Measurements from ENCODE around the gene EIF4A3. TPM values are rescaled to one million over a fixed set of nuclear protein-coding genes. Genes with fewer than 3 reads are reported as not detected.

The EIF4A3 gene
- total RNA-seq, 1 donor from 2014 or later = 104 TPM

- Mint-ChIP-seq H3K4me1 (ENCODE audit: unreplicated experiment) (peaks cover 5% of the 10 kb centered on the region), H3K4me3 (no peak overlapping the region), H3K9me3 (peaks cover 7% of the 10 kb centered on the region), H3K27ac (no peak overlapping the region), H3K36me3 (no peaks in the 10 kb centered on the region), H3K27me3 (no peaks in the 10 kb centered on the region)
- no peak for DNase-seq (ENCODE audit: extremely low spot score, unreplicated experiment)
- TF ChIP-seq CTCF (conservative IDR thresholded peaks at IDR 0.05) = no peak
Measured at GRCh38 chr17:80118601-80119270, 28.2 kb downstream of the EIF4A3 start.

GRCh38 chr17:80117491-80118401 lies 29.2 kb downstream of the EIF4A3 start:
- Mint-ChIP-seq H3K36me3 (no peaks in the 10 kb centered on the region), H3K9me3 (peaks cover 7% of the 10 kb centered on the region), H3K27ac (no peak overlapping the region), H3K4me1 (ENCODE audit: unreplicated experiment) (peaks cover 5% of the 10 kb centered on the region), H3K27me3 (no peaks in the 10 kb centered on the region), H3K4me3 (no peak overlapping the region)
- TF ChIP-seq CTCF (conservative IDR thresholded peaks at IDR 0.05) = no peak
- DNase-seq (ENCODE audit: extremely low spot score, unreplicated experiment) = no peak

GRCh38 chr17:80116921-80117380 lies 30.0 kb downstream of the EIF4A3 start:
- no peak for DNase-seq (ENCODE audit: extremely low spot score, unreplicated experiment)
- no peak for TF ChIP-seq CTCF (conservative IDR thresholded peaks at IDR 0.05)
- Mint-ChIP-seq H3K36me3 (no peaks in the 10 kb centered on the region), H3K4me3 (no peak overlapping the region), H3K4me1 (ENCODE audit: unreplicated experiment) (peaks cover 5% of the 10 kb centered on the region), H3K27me3 (no peaks in the 10 kb centered on the region), H3K9me3 (peaks cover 7% of the 10 kb centered on the region), H3K27ac (no peak overlapping the region)

GRCh38 chr17:80116276-80116920 lies 30.5 kb downstream of the EIF4A3 start:
- no peak for TF ChIP-seq CTCF (conservative IDR thresholded peaks at IDR 0.05)
- Mint-ChIP-seq H3K9me3 (peaks cover 7% of the 10 kb centered on the region), H3K4me3 (no peak overlapping the region), H3K36me3 (no peaks in the 10 kb centered on the region), H3K27ac (no peak overlapping the region), H3K27me3 (no peaks in the 10 kb centered on the region), H3K4me1 (ENCODE audit: unreplicated experiment) (peaks cover 5% of the 10 kb centered on the region)
- no peak for DNase-seq (ENCODE audit: extremely low spot score, unreplicated experiment)

- DNase-seq (ENCODE audit: extremely low spot score, unreplicated experiment) = no peak
- Mint-ChIP-seq H3K36me3 (no peaks in the 10 kb centered on the region), H3K4me3 (no peak overlapping the region), H3K4me1 (ENCODE audit: unreplicated experiment) (peaks cover 5% of the 10 kb centered on the region), H3K27me3 (no peaks in the 10 kb centered on the region), H3K27ac (no peak overlapping the region), H3K9me3 (peaks cover 7% of the 10 kb centered on the region)
- no peak for TF ChIP-seq CTCF (conservative IDR thresholded peaks at IDR 0.05)
Measured at GRCh38 chr17:80115159-80115558, 31.8 kb downstream of the EIF4A3 start.
